GM19238 (cell line): ENCODE results near the gene L1TD1.
"Not testable (repeated sequence)": the region's sequence is repeated elsewhere in the genome, so short reads cannot be mapped to it uniquely, and the experiment has no call there.

Experiments
- DNase-seq: peaks from one replicate; pipeline ENCODE4 v3.0.0; 2011; ENCODE audit warnings: low spot score; ENCODE audit not compliant: insufficient read length

The L1TD1 gene

DNA sequence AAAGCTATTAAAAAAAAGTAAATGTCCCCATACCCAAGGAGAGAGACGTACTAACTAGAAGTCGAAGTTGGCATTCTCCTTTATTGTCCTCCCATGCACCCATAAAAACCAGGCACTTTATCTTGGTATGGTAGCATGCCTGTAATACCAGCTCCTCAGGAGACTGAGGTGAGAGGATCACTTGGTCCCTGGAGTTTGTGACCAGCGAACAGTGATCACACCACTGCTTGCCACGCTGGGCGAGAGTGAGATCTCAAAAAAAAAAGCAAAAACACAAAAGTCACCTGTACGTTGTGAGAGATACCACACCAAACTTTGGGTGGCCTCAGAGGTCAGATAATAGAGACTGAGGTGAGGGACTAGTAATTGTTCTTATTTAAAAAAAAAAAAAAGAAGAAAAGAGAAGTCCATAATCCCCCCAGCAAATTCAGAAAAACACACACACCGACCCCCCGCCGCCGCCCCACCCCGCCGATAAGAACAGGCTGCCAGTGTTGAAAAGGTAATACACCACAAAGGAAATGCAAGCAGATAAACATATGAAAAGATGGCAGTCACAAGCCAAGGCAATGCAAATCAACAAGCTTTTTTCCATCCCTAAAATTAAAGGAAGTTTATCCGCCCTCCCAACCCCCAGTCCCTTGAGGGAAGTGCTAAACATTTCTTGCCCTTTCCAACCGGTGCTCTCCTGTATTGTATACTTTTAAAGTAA lies 3.6 kb downstream of the L1TD1 start:
- no peak for DNase-seq

DNA sequence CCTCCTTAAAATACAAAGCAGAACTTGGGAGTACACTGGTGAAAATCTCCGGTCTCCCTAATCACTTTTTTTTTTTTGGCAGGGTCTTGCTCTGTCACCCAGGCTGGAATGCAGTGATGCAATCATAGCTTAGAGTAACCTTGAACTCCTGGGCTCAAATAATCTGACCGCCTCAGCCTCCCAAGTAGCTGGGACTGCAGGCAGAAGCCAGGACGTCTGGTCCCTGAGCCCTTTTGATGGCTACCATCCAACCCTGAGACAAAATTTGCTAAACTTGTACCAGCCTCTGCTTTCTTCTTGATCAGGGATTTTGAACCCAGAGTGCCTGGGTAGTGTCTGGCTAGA lies 4.1 kb downstream of the L1TD1 start:
- no peak for DNase-seq

GRCh38 chr1:62207187-62207586 lies 12.5 kb downstream of the L1TD1 start:
- DNase-seq, result no peak

- no peak for DNase-seq
These were observed 13.4 kb downstream of the L1TD1 start for GRCh38 chr1:62208087-62208486.

DNA sequence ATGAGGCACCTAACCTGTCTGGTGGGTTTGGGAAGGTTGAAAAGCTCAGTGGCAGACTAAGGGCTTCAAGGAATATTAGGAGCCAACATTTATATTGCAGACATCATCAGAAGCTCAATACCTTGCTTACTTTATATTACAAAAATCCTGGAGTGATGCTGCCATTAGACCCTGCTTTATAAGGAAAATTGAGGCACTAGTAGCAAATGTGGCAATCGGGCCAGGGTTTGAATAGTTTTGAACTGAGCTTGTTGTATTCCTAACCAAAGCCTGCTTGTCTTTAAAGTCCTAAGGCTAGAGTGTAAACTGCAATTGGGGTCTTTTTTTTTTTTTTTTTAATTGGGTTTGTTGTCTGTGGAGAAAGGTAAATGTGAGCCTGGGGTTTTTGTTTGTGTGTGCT lies 14.3 kb downstream of the L1TD1 start:
- DNase-seq, result no peak

DNA sequence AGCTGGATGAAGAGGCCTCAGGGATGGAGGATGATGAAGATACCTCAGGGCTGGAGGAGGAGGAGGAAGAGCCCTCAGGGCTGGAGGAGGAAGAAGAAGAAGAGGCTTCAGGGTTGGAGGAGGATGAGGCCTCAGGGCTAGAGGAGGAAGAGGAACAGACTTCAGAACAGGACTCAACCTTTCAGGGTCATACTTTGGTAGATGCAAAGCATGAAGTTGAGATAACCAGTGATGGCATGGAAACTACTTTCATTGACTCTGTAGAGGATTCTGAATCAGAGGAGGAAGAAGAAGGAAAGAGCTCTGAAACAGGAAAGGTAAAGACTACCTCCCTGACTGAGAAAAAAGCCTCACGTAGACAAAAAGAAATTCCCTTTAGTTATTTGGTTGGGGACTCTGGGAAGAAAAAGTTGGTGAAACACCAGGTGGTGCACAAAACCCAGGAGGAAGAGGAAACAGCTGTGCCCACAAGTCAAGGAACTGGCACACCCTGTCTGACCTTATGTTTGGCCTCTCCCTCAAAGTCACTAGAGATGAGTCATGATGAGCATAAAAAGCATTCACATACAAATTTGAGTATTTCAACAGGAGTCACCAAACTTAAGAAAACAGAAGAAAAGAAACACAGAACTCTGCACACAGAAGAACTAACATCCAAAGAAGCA lies 15.4 kb downstream of the L1TD1 start:
- DNase-seq, result no peak

- no peak for DNase-seq
These were observed 16.3 kb downstream of the L1TD1 start for GRCh38 chr1:62210960-62211359.

DNA sequence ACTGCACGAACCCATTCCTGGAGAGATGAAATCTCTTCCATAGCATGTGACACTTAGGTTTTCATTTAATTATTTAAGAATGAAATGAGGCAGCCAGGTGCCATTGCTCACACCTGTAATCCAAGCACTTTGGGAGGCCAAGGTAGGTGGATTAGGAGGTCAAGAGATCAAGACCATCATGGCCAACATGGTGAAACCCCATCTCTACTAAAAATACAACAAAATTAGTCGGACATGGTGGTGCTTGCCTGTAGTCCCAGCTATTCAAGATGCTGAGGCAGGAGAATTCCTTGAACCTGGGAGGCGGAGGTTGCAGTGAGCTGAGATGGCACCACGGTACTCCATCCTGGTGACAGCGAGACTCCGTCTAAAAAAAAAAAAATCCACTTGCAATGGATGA lies 17.8 kb downstream of the L1TD1 start:
- DNase-seq, result no peak

GRCh38 chr1:62213075-62213914 lies 18.6 kb downstream of the L1TD1 start:
- DNase-seq, result no peak

DNA sequence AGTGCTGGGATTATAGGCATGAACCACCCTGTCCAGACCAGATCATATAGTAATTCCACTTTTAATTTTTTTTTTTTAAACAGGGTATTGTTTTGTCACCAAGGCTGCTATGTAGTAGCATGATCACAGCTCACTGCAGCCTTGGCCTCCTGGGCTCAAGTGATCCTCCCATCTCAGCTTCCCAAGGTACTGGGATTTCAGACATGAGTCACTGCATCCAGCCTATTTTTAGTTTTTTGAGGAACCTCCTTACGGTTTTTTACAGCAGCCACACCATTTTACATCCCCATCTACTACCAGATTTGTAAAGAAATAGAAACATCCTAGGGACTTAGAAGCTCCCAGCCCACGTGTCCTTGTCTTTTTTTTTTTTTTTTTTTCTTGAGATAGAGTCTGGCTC lies 24.0 kb downstream of the L1TD1 start:
- no peak for DNase-seq

GRCh38 chr1:62220456-62220855 lies 25.8 kb downstream of the L1TD1 start:
- not testable (repeated sequence) for DNase-seq

GRCh38 chr1:62221171-62221570 lies 26.5 kb downstream of the L1TD1 start:
- DNase-seq, result no peak

DNA sequence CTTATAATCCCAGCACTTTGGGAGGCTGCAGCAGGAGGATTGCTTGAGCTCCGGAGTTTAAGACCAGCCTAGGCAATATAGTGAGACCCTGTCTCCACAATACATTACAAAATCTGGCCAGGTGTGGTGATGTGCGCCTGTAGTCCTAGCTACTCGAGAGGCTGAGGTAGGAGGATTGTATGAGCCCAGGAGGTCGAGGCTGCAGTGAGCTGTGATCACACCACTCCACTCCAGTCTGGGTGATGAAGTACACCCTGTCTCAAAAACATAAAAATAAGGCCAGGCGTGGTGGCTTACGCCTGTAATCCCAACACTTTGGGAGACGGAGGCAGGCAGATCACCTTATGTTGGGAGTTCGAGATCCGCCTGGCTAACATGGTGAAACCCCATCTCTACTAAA lies 27.7 kb downstream of the L1TD1 start:
- no peak for DNase-seq

- DNase-seq, result no peak
These were observed 29.5 kb downstream of the L1TD1 start for GRCh38 chr1:62224182-62224581.

DNA sequence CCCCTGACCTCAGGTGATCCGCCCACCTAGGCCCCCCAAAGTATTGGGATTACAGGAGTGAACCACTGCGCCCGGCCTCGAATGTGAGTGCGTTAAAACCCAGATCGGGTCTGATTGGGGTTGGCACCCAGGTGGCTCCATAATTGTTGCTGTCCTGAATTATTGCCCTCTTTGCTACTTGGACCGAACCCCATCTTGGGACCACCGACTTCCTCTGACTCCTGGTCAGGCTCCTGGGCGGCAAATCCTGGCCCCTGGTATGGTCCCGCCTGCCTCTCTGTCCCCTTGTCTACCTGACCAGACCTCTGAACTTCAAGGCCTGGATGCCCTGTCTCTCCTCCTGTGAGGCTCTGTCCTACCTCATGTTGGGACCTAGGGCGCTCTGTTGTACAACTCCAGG lies 32.8 kb downstream of the L1TD1 start:
- no peak for DNase-seq

GRCh38 chr1:62228136-62228882 lies 33.7 kb downstream of the L1TD1 start:
- no peak for DNase-seq

- DNase-seq, result no peak
These were observed 34.2 kb downstream of the L1TD1 start for GRCh38 chr1:62228883-62229187.

DNA sequence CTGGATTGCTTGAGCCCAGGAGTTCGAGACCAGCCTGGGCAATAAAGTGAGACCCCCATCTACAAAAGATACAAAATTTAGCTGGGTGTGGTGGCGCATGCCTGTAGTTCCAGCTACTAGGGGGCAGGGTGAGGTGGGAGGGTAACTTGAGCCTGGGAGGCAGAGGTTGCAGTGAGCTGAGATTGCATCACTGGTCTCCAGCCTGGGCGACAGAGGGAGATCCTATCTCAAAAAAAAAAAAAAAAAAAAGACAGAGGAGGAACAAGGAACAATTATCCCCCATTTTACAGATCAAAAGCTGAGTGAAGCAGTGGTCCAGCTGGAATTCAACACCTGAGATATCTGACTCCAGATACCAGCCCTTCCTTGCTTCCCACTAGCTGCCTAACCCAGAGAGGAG lies 34.8 kb downstream of the L1TD1 start:
- no peak for DNase-seq

DNA sequence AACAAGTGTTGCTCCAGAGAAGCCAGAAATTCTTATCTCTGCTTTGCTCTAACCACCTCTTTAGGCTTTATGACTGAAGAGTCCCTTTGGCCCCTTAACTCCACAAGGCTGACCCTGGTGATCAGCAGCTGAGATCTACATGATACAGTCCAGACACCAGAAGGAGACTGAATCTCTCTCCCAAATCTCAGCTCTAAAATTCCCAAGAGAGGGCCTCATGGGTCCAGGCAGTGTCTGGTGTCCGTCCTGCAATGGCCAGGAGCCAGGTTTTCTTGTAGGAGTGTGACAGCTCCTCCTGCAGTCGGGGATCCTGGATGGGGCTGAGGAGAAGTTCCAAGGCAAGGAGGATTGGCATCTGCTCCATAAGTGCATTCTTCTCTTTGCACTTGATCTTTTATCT lies 35.3 kb downstream of the L1TD1 start:
- DNase-seq, result no peak

- DNase-seq, result no peak
These were observed 36.1 kb downstream of the L1TD1 start for GRCh38 chr1:62230718-62231117.

GRCh38 chr1:62232871-62233278 lies 38.2 kb downstream of the L1TD1 start:
- no peak for DNase-seq

GRCh38 chr1:62233926-62234450 lies 39.3 kb downstream of the L1TD1 start:
- DNase-seq, result no peak
